SK-N-SH treated with all-trans-retinoic acid at 6 μM for 48 hours (cell line): ENCODE data around the gene SLC2A8.

Experiments used
- ATAC-seq: fragments of 200-7000 bp; cut with Tn5 transposase; 3 replicates; pipeline ENCODE4 v1.9.1; 2020; ENCODE audit warnings: mild to moderate bottlenecking, moderate library complexity
- ARNTL ChIP-seq: fragments of 450-650 bp; formaldehyde crosslinking; IDR thresholded peaks from 2 replicates; pipeline ENCODE4 v1.5.0; 2020; ENCODE audit warnings: low read depth, mild to moderate bottlenecking, moderate library complexity, borderline replicate concordance
- BACH2 ChIP-seq: fragments of 250-450 bp; sonication (Bioruptor Pico); IDR thresholded peaks from 2 replicates; pipeline ENCODE4 v1.9.0; 2021; ENCODE audit warnings: mild to moderate bottlenecking, borderline replicate concordance
- CSDC2 ChIP-seq: fragments of 250-450 bp; sonication (Bioruptor Pico); IDR thresholded peaks from 2 replicates; pipeline ENCODE4 v1.5.0; 2020; ENCODE audit warnings: mild to moderate bottlenecking, moderate library complexity
- ESRRG ChIP-seq: fragments of 250-450 bp; sonication (Bioruptor Pico); IDR thresholded peaks from 2 replicates; pipeline ENCODE4 v1.6.1; 2021; ENCODE audit warnings: mild to moderate bottlenecking
- GLIS3 ChIP-seq: fragments of 250-450 bp; sonication (Bioruptor Pico); IDR thresholded peaks from 2 replicates; pipeline ENCODE4 v1.5.0; 2020; ENCODE audit warnings: mild to moderate bottlenecking, moderate library complexity
- ISL1 ChIP-seq: fragments of 250-450 bp; sonication (Bioruptor Pico); IDR thresholded peaks from 2 replicates; pipeline ENCODE4 v2.1.2; 2022; ENCODE audit warnings: mild to moderate bottlenecking, moderate library complexity
- OSR1 ChIP-seq: fragments of 250-450 bp; sonication (Bioruptor Pico); IDR thresholded peaks from 2 replicates; pipeline ENCODE4 v1.8.0; 2022; ENCODE audit warnings: moderate library complexity, mild to moderate bottlenecking, inconsistent platforms
- PPARA ChIP-seq: fragments of 250-450 bp; sonication (Bioruptor Pico); IDR thresholded peaks from 2 replicates; pipeline ENCODE4 v1.5.0; 2020; ENCODE audit warnings: mild to moderate bottlenecking, borderline replicate concordance
- RARB ChIP-seq: fragments of 250-450 bp; sonication (Bioruptor Pico); IDR thresholded peaks from 2 replicates; pipeline ENCODE4 v1.8.0; 2021; ENCODE audit warnings: mild to moderate bottlenecking, moderate library complexity
- SNAI2 ChIP-seq: fragments of 250-450 bp; sonication (Bioruptor Pico); IDR thresholded peaks from 2 replicates; pipeline ENCODE4 v1.5.0; 2020; ENCODE audit warnings: mild to moderate bottlenecking, moderate library complexity
- TCF4 ChIP-seq: fragments of 250-450 bp; sonication (Bioruptor Pico); IDR thresholded peaks from 2 replicates; pipeline ENCODE4 v1.8.0; 2021; ENCODE audit warnings: mild to moderate bottlenecking, moderate library complexity, borderline replicate concordance
- TOX ChIP-seq: fragments of 250-450 bp; sonication (Bioruptor Pico); IDR thresholded peaks from 2 replicates; pipeline ENCODE4 v1.8.0; 2021; ENCODE audit warnings: mild to moderate bottlenecking, moderate library complexity, borderline replicate concordance
- ZC3H10 ChIP-seq: fragments of 250-450 bp; sonication (Bioruptor Pico); IDR thresholded peaks from 2 replicates; pipeline ENCODE4 v1.5.1; 2021; ENCODE audit warnings: mild to moderate bottlenecking, moderate library complexity
- ZFP3 ChIP-seq: fragments of 250-450 bp; sonication (Bioruptor Pico); IDR thresholded peaks from 2 replicates; pipeline ENCODE4 v1.5.0; 2020; ENCODE audit warnings: mild to moderate bottlenecking, moderate library complexity
- ZFP30 ChIP-seq: fragments of 450-650 bp; formaldehyde crosslinking; IDR thresholded peaks from 2 replicates; pipeline ENCODE4 v1.5.0; 2022; ENCODE audit warnings: mild to moderate bottlenecking, moderate library complexity
- ZNF565 ChIP-seq: fragments of 450-650 bp; formaldehyde crosslinking; conservative IDR thresholded peaks from 2 replicates; pipeline ENCODE4 v1.5.0; 2020; ENCODE audit warnings: low read depth, mild to moderate bottlenecking, moderate library complexity
- ZNF70 ChIP-seq: fragments of 450-650 bp; formaldehyde crosslinking; IDR thresholded peaks from 2 replicates; pipeline ENCODE4 v1.5.0; 2020; ENCODE audit warnings: mild to moderate bottlenecking, moderate library complexity
- ZNF8 ChIP-seq: fragments of 450-650 bp; formaldehyde crosslinking; IDR thresholded peaks from 2 replicates; pipeline ENCODE4 v1.5.0; 2020; ENCODE audit warnings: mild to moderate bottlenecking, moderate library complexity
- TF ChIP-seq, protein P1 (sequence below): fragments of 250-450 bp; sonication (Bioruptor Pico); IDR thresholded peaks from 2 replicates; pipeline ENCODE4 v1.5.1; 2021; ENCODE audit warnings: mild to moderate bottlenecking, moderate library complexity
- TF ChIP-seq, protein P2 (sequence below): fragments of 250-450 bp; sonication (Bioruptor Pico); IDR thresholded peaks from 2 replicates; pipeline ENCODE4 v1.5.0; 2020; ENCODE audit warnings: mild to moderate bottlenecking, moderate library complexity
- TF ChIP-seq, protein P3 (sequence below): fragments of 250-450 bp; sonication (Bioruptor Pico); IDR thresholded peaks from 2 replicates; pipeline ENCODE4 v1.8.0; 2020; ENCODE audit warnings: mild to moderate bottlenecking, moderate library complexity, borderline replicate concordance
- TF ChIP-seq, protein P4 (sequence below): fragments of 250-450 bp; sonication (Bioruptor Pico); IDR thresholded peaks from 2 replicates; pipeline ENCODE4 v1.5.1; 2020; ENCODE audit warnings: low read depth, mild to moderate bottlenecking, moderate library complexity

SLC2A8 gene

DNA sequence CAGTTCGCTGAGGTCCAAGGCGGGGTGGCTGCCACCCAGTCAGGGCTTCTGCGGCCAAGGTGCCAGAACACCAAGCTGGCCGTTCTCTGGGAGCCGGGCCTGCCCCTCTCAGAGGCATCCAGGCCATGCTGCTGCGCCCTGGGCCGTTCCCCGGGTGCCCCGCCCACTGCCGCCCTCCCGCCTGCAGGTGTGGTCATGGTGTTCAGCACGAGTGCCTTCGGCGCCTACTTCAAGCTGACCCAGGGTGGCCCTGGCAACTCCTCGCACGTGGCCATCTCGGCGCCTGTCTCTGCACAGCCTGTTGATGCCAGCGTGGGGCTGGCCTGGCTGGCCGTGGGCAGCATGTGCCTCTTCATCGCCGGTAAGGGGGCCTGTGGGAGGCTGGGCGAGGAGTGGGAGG, 7.7 kb downstream of the SLC2A8 start (continued):
- no peak for TF ChIP-seq ISL1 (CRISPR knock-in tag)
- no peak for TF ChIP-seq ZNF70 (CRISPR knock-in tag)

DNA sequence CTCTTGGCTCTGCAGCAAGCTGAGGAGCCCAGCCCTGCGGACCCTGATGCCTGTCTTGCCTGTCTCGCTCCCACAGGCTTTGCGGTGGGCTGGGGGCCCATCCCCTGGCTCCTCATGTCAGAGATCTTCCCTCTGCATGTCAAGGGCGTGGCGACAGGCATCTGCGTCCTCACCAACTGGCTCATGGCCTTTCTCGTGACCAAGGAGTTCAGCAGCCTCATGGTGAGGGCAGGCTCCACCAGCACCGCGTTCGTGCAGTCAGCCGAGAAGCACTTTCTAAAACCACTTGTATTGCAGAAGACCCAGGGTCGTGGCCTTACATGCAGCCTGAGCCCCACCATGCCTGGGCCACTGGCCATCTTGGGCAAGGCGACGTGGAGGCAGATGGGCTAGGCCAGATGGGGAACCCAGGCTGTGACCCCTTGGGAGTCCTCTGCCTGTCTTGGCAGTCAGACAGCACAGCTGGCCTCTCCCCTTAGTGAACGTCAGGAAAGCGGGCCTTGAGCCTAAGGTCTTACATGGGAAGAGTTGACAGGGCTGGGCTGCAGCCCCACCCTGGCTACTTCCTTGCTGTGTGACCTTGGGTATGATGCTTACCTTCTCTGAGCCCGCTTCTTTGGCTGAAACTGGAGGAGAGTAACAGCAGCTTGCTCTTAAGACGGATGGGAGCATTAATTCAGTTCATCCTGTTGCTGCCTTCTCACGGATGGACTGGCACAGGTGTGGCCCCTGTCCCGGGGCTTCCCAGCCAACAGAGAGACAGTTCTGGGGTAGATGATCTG, 8.6 kb downstream of the SLC2A8 start:
- ATAC-seq, result no peak
- TF ChIP-seq ZNF8 (CRISPR knock-in tag), result no peak

DNA sequence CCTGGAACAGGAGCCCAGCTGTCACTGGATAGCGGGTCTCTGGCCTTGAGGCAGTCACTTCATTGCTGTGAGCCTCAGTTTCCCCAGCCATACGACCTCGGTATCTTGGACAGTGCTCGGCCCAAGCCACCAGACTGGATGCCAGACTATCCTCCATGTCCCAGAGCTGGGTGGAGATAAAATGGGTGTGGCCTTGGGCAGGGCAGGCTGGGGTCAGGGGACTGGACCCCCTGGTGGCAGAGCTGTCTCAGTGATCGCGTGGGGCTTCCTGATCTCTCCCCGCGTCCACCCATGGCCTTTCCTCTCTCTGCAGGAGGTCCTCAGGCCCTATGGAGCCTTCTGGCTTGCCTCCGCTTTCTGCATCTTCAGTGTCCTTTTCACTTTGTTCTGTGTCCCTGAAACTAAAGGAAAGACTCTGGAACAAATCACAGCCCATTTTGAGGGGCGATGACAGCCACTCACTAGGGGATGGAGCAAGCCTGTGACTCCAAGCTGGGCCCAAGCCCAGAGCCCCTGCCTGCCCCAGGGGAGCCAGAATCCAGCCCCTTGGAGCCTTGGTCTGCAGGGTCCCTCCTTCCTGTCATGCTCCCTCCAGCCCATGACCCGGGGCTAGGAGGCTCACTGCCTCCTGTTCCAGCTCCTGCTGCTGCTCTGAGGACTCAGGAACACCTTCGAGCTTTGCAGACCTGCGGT, 10.0 kb downstream of the SLC2A8 start:
- ATAC-seq, result no peak; the same call in 2 of the 3 replicates
- TF ChIP-seq TCF4 (CRISPR knock-in tag) (no peak), ZFP30 (CRISPR knock-in tag) (no peak), PPARA (CRISPR knock-in tag) (no peak), ISL1 (CRISPR knock-in tag) (no peak), SNAI2 (CRISPR knock-in tag) (no peak), CSDC2 (CRISPR knock-in tag) (no peak), ESRRG (CRISPR knock-in tag) (no peak), ZNF70 (CRISPR knock-in tag) (no peak), BACH2 (CRISPR knock-in tag) (no peak), ZNF565 (no peak), ZC3H10 (CRISPR knock-in tag) (no peak), GLIS3 (CRISPR knock-in tag) (no peak), ZFP3 (CRISPR knock-in tag) (no peak)
- TF ChIP-seq, protein P1, sequence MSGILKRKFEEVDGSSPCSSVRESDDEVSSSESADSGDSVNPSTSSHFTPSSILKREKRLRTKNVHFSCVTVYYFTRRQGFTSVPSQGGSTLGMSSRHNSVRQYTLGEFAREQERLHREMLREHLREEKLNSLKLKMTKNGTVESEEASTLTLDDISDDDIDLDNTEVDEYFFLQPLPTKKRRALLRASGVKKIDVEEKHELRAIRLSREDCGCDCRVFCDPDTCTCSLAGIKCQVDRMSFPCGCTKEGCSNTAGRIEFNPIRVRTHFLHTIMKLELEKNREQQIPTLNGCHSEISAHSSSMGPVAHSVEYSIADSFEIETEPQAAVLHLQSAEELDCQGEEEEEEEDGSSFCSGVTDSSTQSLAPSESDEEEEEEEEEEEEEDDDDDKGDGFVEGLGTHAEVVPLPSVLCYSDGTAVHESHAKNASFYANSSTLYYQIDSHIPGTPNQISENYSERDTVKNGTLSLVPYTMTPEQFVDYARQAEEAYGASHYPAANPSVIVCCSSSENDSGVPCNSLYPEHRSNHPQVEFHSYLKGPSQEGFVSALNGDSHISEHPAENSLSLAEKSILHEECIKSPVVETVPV (CRISPR knock-in tag), result no peak
- TF ChIP-seq, protein P2, sequence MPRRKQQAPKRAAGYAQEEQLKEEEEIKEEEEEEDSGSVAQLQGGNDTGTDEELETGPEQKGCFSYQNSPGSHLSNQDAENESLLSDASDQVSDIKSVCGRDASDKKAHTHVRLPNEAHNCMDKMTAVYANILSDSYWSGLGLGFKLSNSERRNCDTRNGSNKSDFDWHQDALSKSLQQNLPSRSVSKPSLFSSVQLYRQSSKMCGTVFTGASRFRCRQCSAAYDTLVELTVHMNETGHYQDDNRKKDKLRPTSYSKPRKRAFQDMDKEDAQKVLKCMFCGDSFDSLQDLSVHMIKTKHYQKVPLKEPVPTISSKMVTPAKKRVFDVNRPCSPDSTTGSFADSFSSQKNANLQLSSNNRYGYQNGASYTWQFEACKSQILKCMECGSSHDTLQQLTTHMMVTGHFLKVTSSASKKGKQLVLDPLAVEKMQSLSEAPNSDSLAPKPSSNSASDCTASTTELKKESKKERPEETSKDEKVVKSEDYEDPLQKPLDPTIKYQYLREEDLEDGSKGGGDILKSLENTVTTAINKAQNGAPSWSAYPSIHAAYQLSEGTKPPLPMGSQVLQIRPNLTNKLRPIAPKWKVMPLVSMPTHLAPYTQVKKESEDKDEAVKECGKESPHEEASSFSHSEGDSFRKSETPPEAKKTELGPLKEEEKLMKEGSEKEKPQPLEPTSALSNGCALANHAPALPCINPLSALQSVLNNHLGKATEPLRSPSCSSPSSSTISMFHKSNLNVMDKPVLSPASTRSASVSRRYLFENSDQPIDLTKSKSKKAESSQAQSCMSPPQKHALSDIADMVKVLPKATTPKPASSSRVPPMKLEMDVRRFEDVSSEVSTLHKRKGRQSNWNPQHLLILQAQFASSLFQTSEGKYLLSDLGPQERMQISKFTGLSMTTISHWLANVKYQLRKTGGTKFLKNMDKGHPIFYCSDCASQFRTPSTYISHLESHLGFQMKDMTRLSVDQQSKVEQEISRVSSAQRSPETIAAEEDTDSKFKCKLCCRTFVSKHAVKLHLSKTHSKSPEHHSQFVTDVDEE (CRISPR knock-in tag), result no peak
- TF ChIP-seq, protein P3, sequence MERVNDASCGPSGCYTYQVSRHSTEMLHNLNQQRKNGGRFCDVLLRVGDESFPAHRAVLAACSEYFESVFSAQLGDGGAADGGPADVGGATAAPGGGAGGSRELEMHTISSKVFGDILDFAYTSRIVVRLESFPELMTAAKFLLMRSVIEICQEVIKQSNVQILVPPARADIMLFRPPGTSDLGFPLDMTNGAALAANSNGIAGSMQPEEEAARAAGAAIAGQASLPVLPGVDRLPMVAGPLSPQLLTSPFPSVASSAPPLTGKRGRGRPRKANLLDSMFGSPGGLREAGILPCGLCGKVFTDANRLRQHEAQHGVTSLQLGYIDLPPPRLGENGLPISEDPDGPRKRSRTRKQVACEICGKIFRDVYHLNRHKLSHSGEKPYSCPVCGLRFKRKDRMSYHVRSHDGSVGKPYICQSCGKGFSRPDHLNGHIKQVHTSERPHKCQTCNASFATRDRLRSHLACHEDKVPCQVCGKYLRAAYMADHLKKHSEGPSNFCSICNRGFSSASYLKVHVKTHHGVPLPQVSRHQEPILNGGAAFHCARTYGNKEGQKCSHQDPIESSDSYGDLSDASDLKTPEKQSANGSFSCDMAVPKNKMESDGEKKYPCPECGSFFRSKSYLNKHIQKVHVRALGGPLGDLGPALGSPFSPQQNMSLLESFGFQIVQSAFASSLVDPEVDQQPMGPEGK, result no peak
- TF ChIP-seq, all 23 proteins: peak for 0

DNA sequence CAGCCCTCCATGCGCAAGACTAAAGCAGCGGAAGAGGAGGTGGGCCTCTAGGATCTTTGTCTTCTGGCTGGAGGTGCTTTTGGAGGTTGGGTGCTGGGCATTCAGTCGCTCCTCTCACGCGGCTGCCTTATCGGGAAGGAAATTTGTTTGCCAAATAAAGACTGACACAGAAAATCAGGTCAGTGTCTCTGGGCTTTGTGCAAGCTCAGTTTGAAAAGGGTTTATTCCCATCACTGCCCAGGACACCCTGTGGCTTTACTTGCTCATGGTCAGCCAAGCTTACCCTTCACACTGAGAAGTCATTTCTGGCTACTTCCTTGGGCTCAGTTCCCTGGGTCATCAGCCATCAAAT, 10.5 kb downstream of the SLC2A8 start:
- TF ChIP-seq OSR1 (CRISPR knock-in tag) (no peak), TOX (no peak), RARB (CRISPR knock-in tag) (no peak), SNAI2 (CRISPR knock-in tag) (no peak), ZNF70 (CRISPR knock-in tag) (no peak)
- ATAC-seq, result no peak; the same call in 2 of the 3 replicates

DNA sequence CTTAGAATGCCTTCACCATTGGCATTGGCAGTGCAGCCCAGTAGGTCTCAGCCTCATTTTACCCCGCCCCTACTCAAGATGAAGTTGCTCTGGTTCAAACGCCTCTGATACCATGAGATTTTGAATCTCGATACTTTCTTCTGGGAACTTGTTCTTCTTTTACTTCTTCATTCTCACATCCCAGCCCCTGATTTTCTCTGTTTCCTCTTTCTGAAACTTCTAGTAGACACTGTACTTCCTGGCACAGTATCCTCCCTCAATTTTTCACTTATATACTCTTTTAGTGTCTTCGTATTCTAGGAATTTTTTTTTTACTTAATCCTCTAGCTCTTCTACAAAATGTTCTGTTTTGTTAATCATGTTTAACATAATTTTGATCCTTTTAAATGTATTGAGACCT, 14.2 kb downstream of the SLC2A8 start:
- ATAC-seq, result no peak
- TF ChIP-seq RARB (CRISPR knock-in tag) (no peak), BACH2 (CRISPR knock-in tag) (no peak), ZNF565 (no peak), ZC3H10 (CRISPR knock-in tag) (no peak), ZFP3 (CRISPR knock-in tag) (no peak), ZNF70 (CRISPR knock-in tag) (no peak), TOX (no peak), PPARA (CRISPR knock-in tag) (no peak), ARNTL (CRISPR knock-in tag) (no peak), ESRRG (CRISPR knock-in tag) (no peak), SNAI2 (CRISPR knock-in tag) (no peak), TCF4 (CRISPR knock-in tag) (no peak)
- TF ChIP-seq, protein P2 (CRISPR knock-in tag), result no peak
- TF ChIP-seq, protein P4, sequence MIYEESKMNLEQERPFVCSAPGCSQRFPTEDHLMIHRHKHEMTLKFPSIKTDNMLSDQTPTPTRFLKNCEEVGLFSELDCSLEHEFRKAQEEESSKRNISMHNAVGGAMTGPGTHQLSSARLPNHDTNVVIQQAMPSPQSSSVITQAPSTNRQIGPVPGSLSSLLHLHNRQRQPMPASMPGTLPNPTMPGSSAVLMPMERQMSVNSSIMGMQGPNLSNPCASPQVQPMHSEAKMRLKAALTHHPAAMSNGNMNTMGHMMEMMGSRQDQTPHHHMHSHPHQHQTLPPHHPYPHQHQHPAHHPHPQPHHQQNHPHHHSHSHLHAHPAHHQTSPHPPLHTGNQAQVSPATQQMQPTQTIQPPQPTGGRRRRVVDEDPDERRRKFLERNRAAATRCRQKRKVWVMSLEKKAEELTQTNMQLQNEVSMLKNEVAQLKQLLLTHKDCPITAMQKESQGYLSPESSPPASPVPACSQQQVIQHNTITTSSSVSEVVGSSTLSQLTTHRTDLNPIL, result no peak
